ENCODE data around the gene PRRX2.

DNA sequence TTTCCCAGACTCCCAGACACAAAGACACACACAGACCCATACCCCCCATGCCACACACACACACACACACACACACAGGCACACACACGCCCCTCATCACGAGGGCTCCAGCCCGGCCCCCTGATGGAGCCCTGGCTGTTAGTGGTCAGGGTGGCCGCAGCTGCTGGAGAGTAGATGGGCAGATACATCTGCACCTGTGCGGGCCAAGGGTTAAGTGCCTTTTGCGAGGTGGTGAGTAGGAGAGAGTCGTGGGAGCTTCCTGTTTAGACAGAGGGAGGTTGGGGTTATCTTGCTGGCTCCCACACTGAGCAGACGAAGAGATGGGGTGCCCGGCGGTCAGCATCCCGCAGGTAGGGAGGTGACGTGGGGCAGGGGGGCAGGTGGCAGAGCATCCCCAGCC, 8.2 kb downstream of the PRRX2 start:
- TF ChIP-seq, protein P1, sequence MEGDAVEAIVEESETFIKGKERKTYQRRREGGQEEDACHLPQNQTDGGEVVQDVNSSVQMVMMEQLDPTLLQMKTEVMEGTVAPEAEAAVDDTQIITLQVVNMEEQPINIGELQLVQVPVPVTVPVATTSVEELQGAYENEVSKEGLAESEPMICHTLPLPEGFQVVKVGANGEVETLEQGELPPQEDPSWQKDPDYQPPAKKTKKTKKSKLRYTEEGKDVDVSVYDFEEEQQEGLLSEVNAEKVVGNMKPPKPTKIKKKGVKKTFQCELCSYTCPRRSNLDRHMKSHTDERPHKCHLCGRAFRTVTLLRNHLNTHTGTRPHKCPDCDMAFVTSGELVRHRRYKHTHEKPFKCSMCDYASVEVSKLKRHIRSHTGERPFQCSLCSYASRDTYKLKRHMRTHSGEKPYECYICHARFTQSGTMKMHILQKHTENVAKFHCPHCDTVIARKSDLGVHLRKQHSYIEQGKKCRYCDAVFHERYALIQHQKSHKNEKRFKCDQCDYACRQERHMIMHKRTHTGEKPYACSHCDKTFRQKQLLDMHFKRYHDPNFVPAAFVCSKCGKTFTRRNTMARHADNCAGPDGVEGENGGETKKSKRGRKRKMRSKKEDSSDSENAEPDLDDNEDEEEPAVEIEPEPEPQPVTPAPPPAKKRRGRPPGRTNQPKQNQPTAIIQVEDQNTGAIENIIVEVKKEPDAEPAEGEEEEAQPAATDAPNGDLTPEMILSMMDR (optimal IDR thresholded peaks at IDR 0.05 in 1 of 3, IDR thresholded peaks at IDR 0.05 in 1 of 3, conservative IDR thresholded peaks at IDR 0.05 in 1 of 3; ENCODE audit: extremely low read depth in 1 of 3, insufficient read depth in 2 of 3, low read length in 3 of 3) = no peak
- TF ChIP-seq EZH2 (IDR thresholded peaks at IDR 0.05; ENCODE audit: low read length) = no peak
